PC-3 (cell line): ENCODE results near the gene EXOSC3. TPM values are rescaled to one million over a fixed set of nuclear protein-coding genes. Genes with fewer than 3 reads are reported as not detected.

Experiments
- ATAC-seq: fragments of 200-7000 bp; cut with Tn5 transposase; 2 replicates; pipeline ENCODE4 v1.9.1; 2020; ENCODE audit warnings: mild to moderate bottlenecking, moderate library complexity
- BruUV-seq: library from RNA; stranded (reverse); fragments of 400-500 nt; replicated peaks from 2 replicates; lab custom pipeline; 2021; lab: Mats Ljungman, UMichigan
- CTCF ChIA-PET: fragments of 300-600 bp; sonication (Branson Sonifier 250); formaldehyde crosslinking; loops from one replicate; lab custom pipeline; 2022; ENCODE audit warnings: antibody characterized with exemption; lab: Charles Lee
- POLR2A ChIA-PET: fragments of 300-600 bp; sonication (Branson Sonifier 250); formaldehyde crosslinking; loops from one replicate; lab custom pipeline; 2022; ENCODE audit warnings: antibody characterized with exemption; ENCODE audit not compliant: unreplicated experiment; lab: Charles Lee
- DNase-seq: peaks from one replicate; pipeline ENCODE4 v3.0.0-alpha.2; 2015
- H2AFZ ChIP-seq: fragments of 300-600 bp; sonication (generic); 2 replicates; pipeline ENCODE4 v1.6.0; 2016; ENCODE audit warnings: antibody characterized with exemption, low read length
- H3F3A ChIP-seq: fragments of 300-600 bp; sonication (generic); one replicate; pipeline ENCODE4 v1.6.0; 2017; ENCODE audit warnings: antibody characterized with exemption, low read length, control low read depth, mild to moderate bottlenecking; ENCODE audit not compliant: unreplicated experiment
- H3K27ac ChIP-seq: fragments of 300-600 bp; sonication (generic); 2 replicates; pipeline ENCODE4 v1.5.1; 2016; ENCODE audit warnings: mild to moderate bottlenecking, low read length
- H3K27me3 ChIP-seq: fragments of 300-600 bp; sonication (generic); 2 replicates; pipeline ENCODE4 v1.6.1; 2016; ENCODE audit warnings: low read length, mixed read lengths
- H3K36me3 ChIP-seq: fragments of 300-600 bp; sonication (generic); 2 replicates; pipeline ENCODE4 v1.6.1; 2016; ENCODE audit warnings: low read depth, mixed run types, low read length, mixed read lengths
- H3K4me1 ChIP-seq: fragments of 300-600 bp; sonication (generic); 2 replicates; pipeline ENCODE4 v1.5.1; 2016; ENCODE audit warnings: low read length; ENCODE audit not compliant: insufficient read depth
- H3K4me2 ChIP-seq: fragments of 300-600 bp; sonication (generic); 2 replicates; pipeline ENCODE4 v1.6.0; 2016; ENCODE audit warnings: low read length
- H3K4me3 ChIP-seq: fragments of 300-600 bp; sonication (generic); 2 replicates; pipeline ENCODE4 v1.5.1; 2016; ENCODE audit warnings: mild to moderate bottlenecking, low read length, mixed read lengths
- H3K79me2 ChIP-seq: fragments of 300-600 bp; sonication (generic); 2 replicates; pipeline ENCODE4 v1.6.1; 2017; ENCODE audit warnings: low read length, mixed read lengths
- H3K9ac ChIP-seq: fragments of 300-600 bp; sonication (generic); 2 replicates; pipeline ENCODE4 v1.6.0; 2016; ENCODE audit warnings: mild to moderate bottlenecking, low read length
- H3K9me2 ChIP-seq: fragments of 300-600 bp; sonication (generic); replicated peaks from 2 replicates; pipeline ENCODE4 v1.6.1; 2016; ENCODE audit warnings: mixed run types, low read length, mixed read lengths
- H3K9me3 ChIP-seq: fragments of 300-600 bp; sonication (generic); 2 replicates; pipeline ENCODE4 v1.6.1; 2016; ENCODE audit warnings: low read length, mixed read lengths
- H4K20me1 ChIP-seq: fragments of 300-600 bp; sonication (generic); 2 replicates; pipeline ENCODE4 v1.6.1; 2016; ENCODE audit warnings: low read length, mixed read lengths
- CTCF ChIP-seq: fragments of 300-600 bp; sonication (generic); conservative IDR thresholded peaks from 2 replicates; pipeline ENCODE4 v1.5.1; 2017; ENCODE audit warnings: antibody characterized with exemption, low read depth, mild to moderate bottlenecking, low read length
- EZH2 ChIP-seq: fragments of 300-600 bp; sonication (generic); IDR thresholded peaks from one replicate; pipeline ENCODE4 v1.6.1; 2017; ENCODE audit warnings: antibody characterized with exemption, mild to moderate bottlenecking, low read length; ENCODE audit not compliant: unreplicated experiment
- EZH2phosphoT487 ChIP-seq: fragments of 300-600 bp; sonication (generic); IDR thresholded peaks from 2 replicates; pipeline ENCODE4 v1.6.1; 2018; ENCODE audit warnings: mild to moderate bottlenecking, antibody characterized with exemption, low read length, borderline replicate concordance
- intact Hi-C: fragments of 100-400 bp; cut with micrococcal nuclease; formaldehyde crosslinking; loops from 2 replicates; pipeline ENCODE4 v1.9.0; 2023
- total RNA-seq: library from RNA; depleted of rRNA; stranded (reverse); fragments of >200 nt; gene quantifications from 2 replicates; pipeline ENCODE4 v1.2.3, GENCODE V29; 2014

The EXOSC3 gene
- total RNA-seq, 1 experiment from 2014 or later: 98.3 TPM

- ChIA-PET CTCF (no interaction called here), POLR2A (no interaction called here)
- TF ChIP-seq EZH2 (no peak), EZH2phosphoT487 (no peak), CTCF (no peak)
- intact Hi-C loops: no loop called here
- ATAC-seq (no peak), DNase-seq (no peak)
- no peak overlapping the region for H3K4me2 ChIP-seq
- no peaks in the 10 kb centered on the region for H3K4me1 ChIP-seq
- no peaks in the 10 kb centered on the region for H3F3A ChIP-seq
- no peaks in the 10 kb centered on the region for H4K20me1 ChIP-seq
- no peaks in the 10 kb centered on the region for H3K9me2 ChIP-seq
- no peaks in the 10 kb centered on the region for H3K9me3 ChIP-seq
- BruUV-seq: no TSS peak
- H3K4me3 ChIP-seq: no peak overlapping the region
- H2AFZ ChIP-seq: no peak overlapping the region
- H3K27me3 ChIP-seq: no peaks in the 10 kb centered on the region
- no peaks in the 10 kb centered on the region for H3K79me2 ChIP-seq
- H3K36me3 ChIP-seq: no peaks in the 10 kb centered on the region
- H3K9ac ChIP-seq: no peak overlapping the region
- H3K27ac ChIP-seq: no peak overlapping the region
These were observed 44.1 kb downstream of the EXOSC3 start for GRCh38 chr9:37740631-37741328.

GRCh38 chr9:37740128-37740527 is 44.7 kb downstream of the EXOSC3 start:
- Histone ChIP-seq H4K20me1 (no peaks in the 10 kb centered on the region), H3K36me3 (no peaks in the 10 kb centered on the region), H3K4me1 (no peaks in the 10 kb centered on the region), H3K79me2 (no peaks in the 10 kb centered on the region), H3K9ac (no peak overlapping the region), H3K27me3 (no peaks in the 10 kb centered on the region), H2AFZ (no peak overlapping the region), H3K4me3 (no peak overlapping the region), H3F3A (no peaks in the 10 kb centered on the region), H3K4me2 (no peak overlapping the region), H3K27ac (no peak overlapping the region), H3K9me2 (no peaks in the 10 kb centered on the region), H3K9me3 (no peaks in the 10 kb centered on the region)
- DNase-seq: no peak
- intact Hi-C loops: no loop called here
- CTCF ChIA-PET: no interaction called here
- ATAC-seq: no peak
- TF ChIP-seq EZH2phosphoT487: no peak
- no peak for TF ChIP-seq EZH2
- TF ChIP-seq CTCF: no peak
- no TSS peak for BruUV-seq
- POLR2A ChIA-PET: no interaction called here

- intact Hi-C loops: no loop called here
- Histone ChIP-seq H3K4me1 (no peaks in the 10 kb centered on the region), H3F3A (no peaks in the 10 kb centered on the region), H3K36me3 (no peaks in the 10 kb centered on the region), H3K9ac (no peak overlapping the region), H3K4me2 (no peak overlapping the region), H3K27me3 (no peaks in the 10 kb centered on the region), H3K79me2 (no peaks in the 10 kb centered on the region), H2AFZ (no peak overlapping the region), H3K4me3 (no peak overlapping the region), H3K27ac (no peak overlapping the region), H3K9me3 (no peaks in the 10 kb centered on the region), H3K9me2 (no peaks in the 10 kb centered on the region), H4K20me1 (no peaks in the 10 kb centered on the region)
- no peak for ATAC-seq
- TF ChIP-seq CTCF (no peak), EZH2phosphoT487 (no peak), EZH2 (no peak)
- ChIA-PET POLR2A (no interaction called here), CTCF (no interaction called here)
- DNase-seq: no peak
- BruUV-seq: no TSS peak
These were observed 45.6 kb downstream of the EXOSC3 start for GRCh38 chr9:37739222-37739621.
